ENCODE results near the gene NPL.
A peak's percentile ranks its signal among the peaks of the same experiment; 100 is the strongest.

Gene NPL

DNA sequence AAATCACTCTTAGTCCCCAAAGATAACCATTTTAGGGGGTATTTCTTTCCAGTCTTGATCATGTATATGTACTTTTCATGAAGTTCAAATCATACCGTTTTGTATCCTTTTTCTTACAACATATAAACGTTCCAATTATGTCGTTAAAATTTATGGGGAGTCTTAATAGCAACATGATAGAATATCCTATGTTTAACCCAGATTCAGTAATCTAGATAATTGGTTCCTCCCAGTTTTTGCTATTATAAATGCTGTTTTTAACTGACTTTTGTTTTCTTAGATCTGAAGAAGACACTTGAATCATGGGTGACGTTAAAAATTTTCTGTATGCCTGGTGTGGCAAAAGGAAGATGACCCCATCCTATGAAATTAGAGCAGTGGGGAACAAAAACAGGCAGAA, 52.7 kb downstream of the NPL start:
- H3K9me3 ChIP-seq (ENCODE audit: control insufficient read depth, insufficient read depth, low read depth, low read length), result no peaks in the 10 kb centered on the region
- no peak overlapping the region for H3K4me3 ChIP-seq (ENCODE audit: low read depth, low read length)
- POLR2A ChIA-PET, result no interaction called here
- TF ChIP-seq ZNF529 (tag by site-specific recombination; IDR thresholded peaks at IDR 0.05; ENCODE audit: insufficient replicate concordance) (no peak), ZNF707 (tag by site-specific recombination; IDR thresholded peaks at IDR 0.05) (no peak), ZNF701 (tag by site-specific recombination; IDR thresholded peaks at IDR 0.05) (no peak), SCRT1 (tag by site-specific recombination; IDR thresholded peaks at IDR 0.05; ENCODE audit: borderline replicate concordance) (no peak), ZEB2 (tag by site-specific recombination; IDR thresholded peaks at IDR 0.05) (no peak), ZNF366 (tag by site-specific recombination; conservative IDR thresholded peaks at IDR 0.05) (0 out of 2 replicates have a peak, but pooled peaks have one; percentile 16), ZNF16 (tag by site-specific recombination; IDR thresholded peaks at IDR 0.05; ENCODE audit: low read depth) (no peak), WT1 (tag by site-specific recombination; IDR thresholded peaks at IDR 0.05) (peak; percentile 79)
- TF ChIP-seq, protein P1, sequence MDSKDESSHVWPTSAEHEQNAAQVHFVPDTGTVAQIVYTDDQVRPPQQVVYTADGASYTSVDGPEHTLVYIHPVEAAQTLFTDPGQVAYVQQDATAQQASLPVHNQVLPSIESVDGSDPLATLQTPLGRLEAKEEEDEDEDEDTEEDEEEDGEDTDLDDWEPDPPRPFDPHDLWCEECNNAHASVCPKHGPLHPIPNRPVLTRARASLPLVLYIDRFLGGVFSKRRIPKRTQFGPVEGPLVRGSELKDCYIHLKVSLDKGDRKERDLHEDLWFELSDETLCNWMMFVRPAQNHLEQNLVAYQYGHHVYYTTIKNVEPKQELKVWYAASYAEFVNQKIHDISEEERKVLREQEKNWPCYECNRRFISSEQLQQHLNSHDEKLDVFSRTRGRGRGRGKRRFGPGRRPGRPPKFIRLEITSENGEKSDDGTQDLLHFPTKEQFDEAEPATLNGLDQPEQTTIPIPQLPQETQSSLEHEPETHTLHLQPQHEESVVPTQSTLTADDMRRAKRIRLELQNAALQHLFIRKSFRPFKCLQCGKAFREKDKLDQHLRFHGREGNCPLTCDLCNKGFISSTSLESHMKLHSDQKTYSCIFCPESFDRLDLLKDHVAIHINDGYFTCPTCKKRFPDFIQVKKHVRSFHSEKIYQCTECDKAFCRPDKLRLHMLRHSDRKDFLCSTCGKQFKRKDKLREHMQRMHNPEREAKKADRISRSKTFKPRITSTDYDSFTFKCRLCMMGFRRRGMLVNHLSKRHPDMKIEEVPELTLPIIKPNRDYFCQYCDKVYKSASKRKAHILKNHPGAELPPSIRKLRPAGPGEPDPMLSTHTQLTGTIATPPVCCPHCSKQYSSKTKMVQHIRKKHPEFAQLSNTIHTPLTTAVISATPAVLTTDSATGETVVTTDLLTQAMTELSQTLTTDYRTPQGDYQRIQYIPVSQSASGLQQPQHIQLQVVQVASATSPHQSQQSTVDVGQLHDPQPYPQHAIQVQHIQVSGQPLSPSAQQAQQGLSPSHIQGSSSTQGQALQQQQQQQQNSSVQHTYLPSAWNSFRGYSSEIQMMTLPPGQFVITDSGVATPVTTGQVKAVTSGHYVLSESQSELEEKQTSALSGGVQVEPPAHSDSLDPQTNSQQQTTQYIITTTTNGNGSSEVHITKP (tag by site-specific recombination; IDR thresholded peaks at IDR 0.05), result no peak
- TF ChIP-seq, protein P2, sequence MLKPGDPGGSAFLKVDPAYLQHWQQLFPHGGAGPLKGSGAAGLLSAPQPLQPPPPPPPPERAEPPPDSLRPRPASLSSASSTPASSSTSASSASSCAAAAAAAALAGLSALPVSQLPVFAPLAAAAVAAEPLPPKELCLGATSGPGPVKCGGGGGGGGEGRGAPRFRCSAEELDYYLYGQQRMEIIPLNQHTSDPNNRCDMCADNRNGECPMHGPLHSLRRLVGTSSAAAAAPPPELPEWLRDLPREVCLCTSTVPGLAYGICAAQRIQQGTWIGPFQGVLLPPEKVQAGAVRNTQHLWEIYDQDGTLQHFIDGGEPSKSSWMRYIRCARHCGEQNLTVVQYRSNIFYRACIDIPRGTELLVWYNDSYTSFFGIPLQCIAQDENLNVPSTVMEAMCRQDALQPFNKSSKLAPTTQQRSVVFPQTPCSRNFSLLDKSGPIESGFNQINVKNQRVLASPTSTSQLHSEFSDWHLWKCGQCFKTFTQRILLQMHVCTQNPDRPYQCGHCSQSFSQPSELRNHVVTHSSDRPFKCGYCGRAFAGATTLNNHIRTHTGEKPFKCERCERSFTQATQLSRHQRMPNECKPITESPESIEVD (tag by site-specific recombination; IDR thresholded peaks at IDR 0.05), result peak; percentile 77
- no peaks in the 10 kb centered on the region; the same call in none of the 2 replicates for H3K4me1 ChIP-seq (ENCODE audit: control insufficient read depth, insufficient read depth, low read length)
- no peak overlapping the region for H3K27ac ChIP-seq (ENCODE audit: extremely low read depth, low read depth, low read length)
- H3K36me3 ChIP-seq (ENCODE audit: control insufficient read depth in 2 of 2, insufficient read depth in 1 of 2, low read length in 2 of 2), result peaks cover 45 to 60% of the 10 kb centered on the region in 2 experiments
- CTCF ChIA-PET, result no interaction called here

GRCh38 chr1:182845379-182845778, 55.8 kb downstream of the NPL start:
- Histone ChIP-seq H3K9me3 (ENCODE audit: control insufficient read depth, insufficient read depth, low read depth, low read length) (no peaks in the 10 kb centered on the region), H3K4me3 (ENCODE audit: low read depth, low read length) (no peak overlapping the region), H3K4me1 (ENCODE audit: control insufficient read depth, insufficient read depth, low read length) (no peaks in the 10 kb centered on the region; the same call in none of the 2 replicates), H3K36me3 (ENCODE audit: control insufficient read depth in 2 of 2, insufficient read depth in 1 of 2, low read length in 2 of 2) (peaks cover 70 to 90% of the 10 kb centered on the region in 2 experiments), H3K27ac (ENCODE audit: extremely low read depth, low read depth, low read length) (no peak overlapping the region)
- ChIA-PET CTCF (interaction anchor here (1.4 kb wide), 1 partner anchor 59 kb away, joined by 3 read pairs; no protein-coding TSS in a partner anchor), POLR2A (no interaction called here)
- TF ChIP-seq ZNF707 (tag by site-specific recombination; IDR thresholded peaks at IDR 0.05) (no peak), YY2 (tag by site-specific recombination; IDR thresholded peaks at IDR 0.05) (no peak), MZF1 (tag by site-specific recombination; IDR thresholded peaks at IDR 0.05; ENCODE audit: borderline replicate concordance) (no peak), ZNF324 (tag by site-specific recombination; IDR thresholded peaks at IDR 0.05) (no peak), ZNF311 (tag by site-specific recombination; IDR thresholded peaks at IDR 0.05; ENCODE audit: borderline replicate concordance) (no peak), ZNF211 (tag by site-specific recombination; IDR thresholded peaks at IDR 0.05; ENCODE audit: low read depth) (no peak), ZNF48 (tag by site-specific recombination; IDR thresholded peaks at IDR 0.05) (no peak), ZBTB21 (tag by site-specific recombination; IDR thresholded peaks at IDR 0.05) (no peak), ZNF133 (tag by site-specific recombination; IDR thresholded peaks at IDR 0.05) (no peak), ZNF610 (tag by site-specific recombination; IDR thresholded peaks at IDR 0.05; ENCODE audit: borderline replicate concordance) (no peak), ZNF514 (tag by site-specific recombination; IDR thresholded peaks at IDR 0.05) (no peak), SALL2 (tag by site-specific recombination; IDR thresholded peaks at IDR 0.05; ENCODE audit: borderline replicate concordance) (no peak)
- TF ChIP-seq, protein P3, sequence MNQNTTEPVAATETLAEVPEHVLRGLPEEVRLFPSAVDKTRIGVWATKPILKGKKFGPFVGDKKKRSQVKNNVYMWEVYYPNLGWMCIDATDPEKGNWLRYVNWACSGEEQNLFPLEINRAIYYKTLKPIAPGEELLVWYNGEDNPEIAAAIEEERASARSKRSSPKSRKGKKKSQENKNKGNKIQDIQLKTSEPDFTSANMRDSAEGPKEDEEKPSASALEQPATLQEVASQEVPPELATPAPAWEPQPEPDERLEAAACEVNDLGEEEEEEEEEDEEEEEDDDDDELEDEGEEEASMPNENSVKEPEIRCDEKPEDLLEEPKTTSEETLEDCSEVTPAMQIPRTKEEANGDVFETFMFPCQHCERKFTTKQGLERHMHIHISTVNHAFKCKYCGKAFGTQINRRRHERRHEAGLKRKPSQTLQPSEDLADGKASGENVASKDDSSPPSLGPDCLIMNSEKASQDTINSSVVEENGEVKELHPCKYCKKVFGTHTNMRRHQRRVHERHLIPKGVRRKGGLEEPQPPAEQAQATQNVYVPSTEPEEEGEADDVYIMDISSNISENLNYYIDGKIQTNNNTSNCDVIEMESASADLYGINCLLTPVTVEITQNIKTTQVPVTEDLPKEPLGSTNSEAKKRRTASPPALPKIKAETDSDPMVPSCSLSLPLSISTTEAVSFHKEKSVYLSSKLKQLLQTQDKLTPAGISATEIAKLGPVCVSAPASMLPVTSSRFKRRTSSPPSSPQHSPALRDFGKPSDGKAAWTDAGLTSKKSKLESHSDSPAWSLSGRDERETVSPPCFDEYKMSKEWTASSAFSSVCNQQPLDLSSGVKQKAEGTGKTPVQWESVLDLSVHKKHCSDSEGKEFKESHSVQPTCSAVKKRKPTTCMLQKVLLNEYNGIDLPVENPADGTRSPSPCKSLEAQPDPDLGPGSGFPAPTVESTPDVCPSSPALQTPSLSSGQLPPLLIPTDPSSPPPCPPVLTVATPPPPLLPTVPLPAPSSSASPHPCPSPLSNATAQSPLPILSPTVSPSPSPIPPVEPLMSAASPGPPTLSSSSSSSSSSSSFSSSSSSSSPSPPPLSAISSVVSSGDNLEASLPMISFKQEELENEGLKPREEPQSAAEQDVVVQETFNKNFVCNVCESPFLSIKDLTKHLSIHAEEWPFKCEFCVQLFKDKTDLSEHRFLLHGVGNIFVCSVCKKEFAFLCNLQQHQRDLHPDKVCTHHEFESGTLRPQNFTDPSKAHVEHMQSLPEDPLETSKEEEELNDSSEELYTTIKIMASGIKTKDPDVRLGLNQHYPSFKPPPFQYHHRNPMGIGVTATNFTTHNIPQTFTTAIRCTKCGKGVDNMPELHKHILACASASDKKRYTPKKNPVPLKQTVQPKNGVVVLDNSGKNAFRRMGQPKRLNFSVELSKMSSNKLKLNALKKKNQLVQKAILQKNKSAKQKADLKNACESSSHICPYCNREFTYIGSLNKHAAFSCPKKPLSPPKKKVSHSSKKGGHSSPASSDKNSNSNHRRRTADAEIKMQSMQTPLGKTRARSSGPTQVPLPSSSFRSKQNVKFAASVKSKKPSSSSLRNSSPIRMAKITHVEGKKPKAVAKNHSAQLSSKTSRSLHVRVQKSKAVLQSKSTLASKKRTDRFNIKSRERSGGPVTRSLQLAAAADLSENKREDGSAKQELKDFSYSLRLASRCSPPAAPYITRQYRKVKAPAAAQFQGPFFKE (tag by site-specific recombination; IDR thresholded peaks at IDR 0.05; ENCODE audit: borderline replicate concordance), result no peak

Data from HEK293 (cell line).